ENCODE results near the gene STARD13.

Gene STARD13

GRCh38 chr13:33274264-33274663 lies 11.3 kb downstream of the STARD13 start:
- no peak for DNase-seq

- DNase-seq: no peak
These were observed 12.9 kb downstream of the STARD13 start for GRCh38 chr13:33272531-33273124.

- DNase-seq: no peak
These were observed 13.8 kb downstream of the STARD13 start for GRCh38 chr13:33271759-33272158.

GRCh38 chr13:33270895-33271538 lies 14.5 kb downstream of the STARD13 start:
- no peak for DNase-seq

GRCh38 chr13:33265607-33266006 lies 19.9 kb downstream of the STARD13 start:
- no peak for DNase-seq

- DNase-seq: no peak
These were observed 20.4 kb downstream of the STARD13 start for GRCh38 chr13:33265133-33265532.

- DNase-seq: no peak
These were observed 21.0 kb downstream of the STARD13 start for GRCh38 chr13:33264620-33264978.

GRCh38 chr13:33263976-33264619 lies 21.5 kb downstream of the STARD13 start:
- no peak for DNase-seq

- DNase-seq: no peak
These were observed 22.1 kb downstream of the STARD13 start for GRCh38 chr13:33263484-33263883.

- DNase-seq: no peak
These were observed 22.6 kb downstream of the STARD13 start for GRCh38 chr13:33262997-33263396.

- DNase-seq: no peak
These were observed 23.0 kb downstream of the STARD13 start for GRCh38 chr13:33262594-33262993.

GRCh38 chr13:33262062-33262487 lies 23.5 kb downstream of the STARD13 start:
- no peak for DNase-seq

GRCh38 chr13:33261387-33262061 lies 24.0 kb downstream of the STARD13 start:
- no peak for DNase-seq

GRCh38 chr13:33260168-33261098 lies 25.1 kb downstream of the STARD13 start:
- no peak for DNase-seq

GRCh38 chr13:33259296-33259695 lies 26.3 kb downstream of the STARD13 start:
- DNase-seq: no peak

GRCh38 chr13:33258808-33259193 lies 26.8 kb downstream of the STARD13 start:
- no peak for DNase-seq

- no peak for DNase-seq
These were observed 27.4 kb downstream of the STARD13 start for GRCh38 chr13:33257841-33258807.

GRCh38 chr13:33256148-33256840 lies 29.3 kb downstream of the STARD13 start:
- no peak for DNase-seq

- no peak for DNase-seq
These were observed 33.4 kb downstream of the STARD13 start for GRCh38 chr13:33252135-33252534.

GRCh38 chr13:33251131-33251661 lies 34.4 kb downstream of the STARD13 start:
- no peak for DNase-seq
